Mesothelial cell of epicardium (in vitro differentiated cells): Measurements from ENCODE around the gene BLOC1S1. TPM values are rescaled to one million over a fixed set of nuclear protein-coding genes. Genes with fewer than 3 reads are reported as not detected.

Source experiments
- DNase-seq, 2 experiments: peaks; one replicate each; pipeline ENCODE4 v3.0.0; 2021; ENCODE audit warnings: low spot score in 2 of 2; ENCODE audit not compliant: unreplicated experiment in 2 of 2
- H3K27ac Mint-ChIP-seq: 2 replicates; pipeline ENCODE4 v1.8.0; 2021; ENCODE audit warnings: mixed read lengths
- H3K27me3 Mint-ChIP-seq: 2 replicates; pipeline ENCODE4 v1.8.0; 2021; ENCODE audit warnings: low read depth, mixed read lengths
- H3K36me3 Mint-ChIP-seq: 2 replicates; pipeline ENCODE4 v1.8.0; 2021; ENCODE audit warnings: mixed read lengths
- H3K4me1 Mint-ChIP-seq: 2 replicates; pipeline ENCODE4 v1.8.0; 2021; ENCODE audit warnings: mixed read lengths
- H3K4me3 Mint-ChIP-seq: 2 replicates; pipeline ENCODE4 v1.8.0; 2021; ENCODE audit warnings: mild to moderate bottlenecking, moderate library complexity, mixed read lengths
- H3K9me3 Mint-ChIP-seq: 2 replicates; pipeline ENCODE4 v1.8.0; 2021; ENCODE audit warnings: mixed read lengths
- CTCF ChIP-seq: fragments of 200-600 bp; sonication (generic); IDR thresholded peaks from one replicate; pipeline ENCODE4 v1.5.0; 2021; ENCODE audit warnings: antibody characterized with exemption; ENCODE audit not compliant: unreplicated experiment
- total RNA-seq: library from RNA; stranded (reverse); gene quantifications from 3 replicates; pipeline ENCODE4 v1.2.1, GENCODE V29; 2021

Gene BLOC1S1
- total RNA-seq, 1 donor from 2014 or later: 58.0 TPM

- Mint-ChIP-seq H3K27me3 (peaks cover 24% of the 10 kb centered on the region), H3K4me3 (peak overlapping the region; percentile 93), H3K4me1 (peaks cover 34% of the 10 kb centered on the region), H3K9me3 (no peaks in the 10 kb centered on the region), H3K36me3 (no peaks in the 10 kb centered on the region), H3K27ac (peak overlapping the region; percentile 98)
- DNase-seq: no peak
- no peak for TF ChIP-seq CTCF
Observed at GRCh38 chr12:55716582-55716957, 724 bp downstream of the BLOC1S1 start.

GRCh38 chr12:55717011-55718007 lies 1.5 kb downstream of the BLOC1S1 start:
- peaks cover 17% of the 10 kb centered on the region for H3K27me3 Mint-ChIP-seq
- no peaks in the 10 kb centered on the region for H3K36me3 Mint-ChIP-seq
- H3K27ac Mint-ChIP-seq: peak overlapping the region; percentile 68
- DNase-seq: no peak
- TF ChIP-seq CTCF: no peak
- H3K4me1 Mint-ChIP-seq: peaks cover 34% of the 10 kb centered on the region
- H3K9me3 Mint-ChIP-seq: no peaks in the 10 kb centered on the region
- H3K4me3 Mint-ChIP-seq: peak overlapping the region; percentile 93

DNA sequence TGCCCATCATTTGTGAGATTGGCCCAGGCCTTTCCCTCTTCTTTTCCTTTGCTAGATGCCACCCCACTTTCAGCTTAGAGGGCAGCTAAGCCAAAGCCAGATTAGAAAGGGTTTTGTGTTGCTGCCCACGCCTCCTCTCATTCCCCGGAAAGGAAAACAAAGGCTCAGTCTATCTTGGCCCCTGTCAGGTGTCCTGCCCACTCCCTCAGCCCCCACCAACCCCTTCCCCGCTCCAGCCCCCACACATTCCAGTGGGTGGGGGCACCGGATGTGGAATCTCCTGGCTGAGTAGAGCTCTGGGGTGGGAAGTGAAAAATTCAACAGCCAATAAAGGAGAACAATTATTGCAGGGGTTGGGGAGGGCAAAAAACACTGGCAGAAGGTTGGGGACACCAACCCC lies 2.2 kb downstream of the BLOC1S1 start:
- TF ChIP-seq CTCF: no peak
- Mint-ChIP-seq H3K4me3 (peak overlapping the region; percentile 93), H3K27ac (peak overlapping the region; percentile 68), H3K36me3 (no peaks in the 10 kb centered on the region), H3K27me3 (peaks cover 11% of the 10 kb centered on the region), H3K4me1 (peaks cover 34% of the 10 kb centered on the region), H3K9me3 (no peaks in the 10 kb centered on the region)
- no peak for DNase-seq

DNA sequence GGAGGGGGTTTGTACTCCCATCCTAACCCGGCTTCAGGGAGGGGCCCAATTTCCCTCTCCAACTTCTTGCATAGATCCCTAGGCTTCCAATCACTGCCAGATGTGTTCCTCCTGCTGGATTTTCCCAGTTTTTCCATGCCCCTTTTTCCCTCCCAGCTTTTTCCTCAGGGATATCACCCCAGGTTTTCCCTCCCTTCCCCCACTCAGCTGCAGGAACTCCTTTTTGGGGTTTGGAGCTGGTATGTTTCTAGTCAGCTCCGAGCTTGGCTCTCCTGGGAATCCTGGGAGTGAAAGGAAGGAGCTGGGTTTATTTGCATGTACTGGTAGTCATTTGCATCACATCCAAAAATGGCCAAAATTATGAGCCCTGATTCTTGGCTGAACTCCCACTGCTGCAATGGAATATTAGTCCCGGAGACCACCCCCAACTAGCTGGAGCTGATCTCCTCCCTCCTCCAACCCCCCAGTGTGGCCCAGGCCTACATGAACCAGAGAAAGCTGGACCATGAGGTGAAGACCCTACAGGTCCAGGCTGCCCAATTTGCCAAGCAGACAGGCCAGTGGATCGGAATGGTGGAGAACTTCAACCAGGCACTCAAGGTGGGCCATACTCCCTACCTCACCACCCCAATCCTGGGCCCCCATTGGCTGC lies 2.9 kb downstream of the BLOC1S1 start:
- no peak for DNase-seq
- Mint-ChIP-seq H3K4me3 (no peak overlapping the region), H3K27me3 (peaks cover 5% of the 10 kb centered on the region), H3K4me1 (peaks cover 34% of the 10 kb centered on the region), H3K27ac (no peak overlapping the region), H3K9me3 (no peaks in the 10 kb centered on the region), H3K36me3 (no peaks in the 10 kb centered on the region)
- TF ChIP-seq CTCF: no peak

GRCh38 chr12:55719371-55719770 lies 3.5 kb downstream of the BLOC1S1 start:
- Mint-ChIP-seq H3K27ac (no peak overlapping the region), H3K27me3 (peaks cover 4% of the 10 kb centered on the region), H3K36me3 (no peaks in the 10 kb centered on the region), H3K4me1 (peaks cover 34% of the 10 kb centered on the region), H3K4me3 (no peak overlapping the region), H3K9me3 (no peaks in the 10 kb centered on the region)
- DNase-seq: no peak
- no peak for TF ChIP-seq CTCF
